Epithelial cell of umbilical artery (primary cell): ENCODE results near the gene MTG1. TPM values are rescaled to one million over a fixed set of nuclear protein-coding genes. Genes with fewer than 3 reads are reported as not detected.

Experiments used
- total RNA-seq: library from RNA; depleted of rRNA; stranded (reverse); fragments of >200 nt; gene quantifications from 2 replicates; pipeline ENCODE4 v1.2.3, GENCODE V29; 2014

Gene MTG1
- 42.6 and 45.7 TPM in 2 replicates for total RNA-seq

GRCh38 chr10:133394064-133394663, at the start of gene MTG1:
Gene MTG1, plus strand, starts transcription at chr10:133394157. Its CDS starts 64 bp downstream, at chr10:133394221.

GRCh38 chr10:133357285-133358161, 36.4 kb upstream of the MTG1 start, which contains the start of gene FUOM:
Gene FUOM, minus strand, starts transcription at chr10:133358019. Its CDS starts 12 bp downstream, at chr10:133358007.

GRCh38 chr10:133373174-133374090, 20.5 kb upstream of the MTG1 start, which contains the start of gene ECHS1:
Gene ECHS1, minus strand, starts transcription at chr10:133373354. Its CDS starts 21 bp downstream, at chr10:133373333.

GRCh38 chr10:133379152-133379800, 14.7 kb upstream of the MTG1 start, which contains the start of gene PAOX:
Gene PAOX, plus strand, starts transcription at chr10:133379262. Its CDS starts 55 bp downstream, at chr10:133379317.

GRCh38 chr10:133424601-133425000, 30.6 kb downstream of the MTG1 start, which contains the start of gene SPRN:
Gene SPRN, minus strand, starts transcription at chr10:133424625. Its CDS starts 944 bp downstream, at chr10:133423681.

GRCh38 chr10:133453516-133454203, 59.7 kb downstream of the MTG1 start, which contains the start of gene SCART1:
Gene SCART1, plus strand, starts transcription at chr10:133453945. Its CDS starts 53 bp downstream, at chr10:133453998.

Other genes with a start within 250 kb of the MTG1 start
- under 0.01 and 0.15 TPM in 2 replicates for gene KNDC1, start 233.9 kb upstream of the MTG1 start, total RNA-seq
- not detected in 2 replicates for gene UTF1, start 163.9 kb upstream of the MTG1 start, total RNA-seq
- gene VENTX, start 156.3 kb upstream of the MTG1 start, total RNA-seq, result not detected in 2 replicates
- gene ADAM8, start 117.3 kb upstream of the MTG1 start, total RNA-seq, result 0.32 and 1.1 TPM in 2 replicates
- gene TUBGCP2, start 85.3 kb upstream of the MTG1 start, total RNA-seq, result 29.0 and 42.6 TPM in 2 replicates
- 27.9 and 29.5 TPM in 2 replicates for gene ZNF511, start 85.2 kb upstream of the MTG1 start, total RNA-seq
- not detected in 2 replicates for gene CALY, start 57.3 kb upstream of the MTG1 start, total RNA-seq
- gene PRAP1, start 46.8 kb upstream of the MTG1 start, total RNA-seq, result not detected in 2 replicates
- 21.3 and 36.7 TPM in 2 replicates for gene FUOM, start 36.1 kb upstream of the MTG1 start, total RNA-seq
- 74.7 and 90.7 TPM in 2 replicates for gene ECHS1, start 20.8 kb upstream of the MTG1 start, total RNA-seq
- 6.4 and 9.1 TPM in 2 replicates for gene PAOX, start 14.9 kb upstream of the MTG1 start, total RNA-seq
- under 0.01 TPM in 1 of 2 replicates, not detected in the other for gene SPRN, start 30.5 kb downstream of the MTG1 start, total RNA-seq
- 0.65 and 0.76 TPM in 2 replicates for gene SCART1, start 59.8 kb downstream of the MTG1 start, total RNA-seq
- 0.32 TPM in 1 of 2 replicates, not detected in the other for gene CYP2E1, start 133.2 kb downstream of the MTG1 start, total RNA-seq
- not detected in 2 replicates for gene SYCE1, start 171.4 kb downstream of the MTG1 start, total RNA-seq
- not detected in 2 replicates for gene FRG2B, start 232.6 kb downstream of the MTG1 start, total RNA-seq